Measurements from ENCODE around the gene ALG1L2. TPM values are rescaled to one million over a fixed set of nuclear protein-coding genes. Genes with fewer than 3 reads are reported as not detected.
"Not testable (repeated sequence)": the region's sequence is repeated elsewhere in the genome, so short reads cannot be mapped to it uniquely, and the experiment has no call there.

Gene ALG1L2
- total RNA-seq, 1 donor from 2014 or later, result 1.9 TPM

GRCh38 chr3:130058267-130058657 is 23.4 kb upstream of the ALG1L2 start:
- H3K4me1 Mint-ChIP-seq (ENCODE audit: low read depth, unreplicated experiment); H3K27me3 Mint-ChIP-seq (ENCODE audit: unreplicated experiment); H3K36me3 Mint-ChIP-seq (ENCODE audit: unreplicated experiment); H3K9me3 Mint-ChIP-seq (ENCODE audit: unreplicated experiment); H3K27ac Mint-ChIP-seq (ENCODE audit: unreplicated experiment); H3K4me3 Mint-ChIP-seq (ENCODE audit: unreplicated experiment); DNase-seq: not testable (repeated sequence)

- not testable (repeated sequence) for H3K9me3 Mint-ChIP-seq (ENCODE audit: unreplicated experiment); H3K4me1 Mint-ChIP-seq (ENCODE audit: low read depth, unreplicated experiment); H3K4me3 Mint-ChIP-seq (ENCODE audit: unreplicated experiment); H3K27ac Mint-ChIP-seq (ENCODE audit: unreplicated experiment); H3K36me3 Mint-ChIP-seq (ENCODE audit: unreplicated experiment); DNase-seq; H3K27me3 Mint-ChIP-seq (ENCODE audit: unreplicated experiment)
These were observed 22.9 kb upstream of the ALG1L2 start for GRCh38 chr3:130058716-130059115.

GRCh38 chr3:130059162-130059561 is 22.5 kb upstream of the ALG1L2 start:
- not testable (repeated sequence) for H3K36me3 Mint-ChIP-seq (ENCODE audit: unreplicated experiment); H3K9me3 Mint-ChIP-seq (ENCODE audit: unreplicated experiment)

GRCh38 chr3:130073582-130073981 is 8.0 kb upstream of the ALG1L2 start:
- no peak overlapping the region for H3K4me3 Mint-ChIP-seq (ENCODE audit: unreplicated experiment)
- no peaks in the 10 kb centered on the region for H3K27me3 Mint-ChIP-seq (ENCODE audit: unreplicated experiment)
- no peak for DNase-seq
- H3K9me3 Mint-ChIP-seq (ENCODE audit: unreplicated experiment), result no peaks in the 10 kb centered on the region
- no peak overlapping the region for H3K27ac Mint-ChIP-seq (ENCODE audit: unreplicated experiment)
- H3K4me1 Mint-ChIP-seq (ENCODE audit: low read depth, unreplicated experiment), result no peaks in the 10 kb centered on the region
- no peaks in the 10 kb centered on the region for H3K36me3 Mint-ChIP-seq (ENCODE audit: unreplicated experiment)
- TF ChIP-seq CTCF (IDR thresholded peaks at IDR 0.05; ENCODE audit: partially characterized antibody, unreplicated experiment), result no peak

More at GRCh38 chr3:130059162-130059561, 22.5 kb upstream of the ALG1L2 start:
- H3K4me3 Mint-ChIP-seq (ENCODE audit: unreplicated experiment); H3K27ac Mint-ChIP-seq (ENCODE audit: unreplicated experiment); H3K4me1 Mint-ChIP-seq (ENCODE audit: low read depth, unreplicated experiment); DNase-seq; H3K27me3 Mint-ChIP-seq (ENCODE audit: unreplicated experiment): not testable (repeated sequence)

- Mint-ChIP-seq H3K27me3 (ENCODE audit: unreplicated experiment) (no peaks in the 10 kb centered on the region), H3K4me3 (ENCODE audit: unreplicated experiment) (no peak overlapping the region), H3K36me3 (ENCODE audit: unreplicated experiment) (no peaks in the 10 kb centered on the region), H3K27ac (ENCODE audit: unreplicated experiment) (no peak overlapping the region), H3K4me1 (ENCODE audit: low read depth, unreplicated experiment) (no peaks in the 10 kb centered on the region), H3K9me3 (ENCODE audit: unreplicated experiment) (no peaks in the 10 kb centered on the region)
- DNase-seq, result no peak
- no peak for TF ChIP-seq CTCF (IDR thresholded peaks at IDR 0.05; ENCODE audit: partially characterized antibody, unreplicated experiment)
These were observed 4.0 kb upstream of the ALG1L2 start for GRCh38 chr3:130077636-130078035.

DNA sequence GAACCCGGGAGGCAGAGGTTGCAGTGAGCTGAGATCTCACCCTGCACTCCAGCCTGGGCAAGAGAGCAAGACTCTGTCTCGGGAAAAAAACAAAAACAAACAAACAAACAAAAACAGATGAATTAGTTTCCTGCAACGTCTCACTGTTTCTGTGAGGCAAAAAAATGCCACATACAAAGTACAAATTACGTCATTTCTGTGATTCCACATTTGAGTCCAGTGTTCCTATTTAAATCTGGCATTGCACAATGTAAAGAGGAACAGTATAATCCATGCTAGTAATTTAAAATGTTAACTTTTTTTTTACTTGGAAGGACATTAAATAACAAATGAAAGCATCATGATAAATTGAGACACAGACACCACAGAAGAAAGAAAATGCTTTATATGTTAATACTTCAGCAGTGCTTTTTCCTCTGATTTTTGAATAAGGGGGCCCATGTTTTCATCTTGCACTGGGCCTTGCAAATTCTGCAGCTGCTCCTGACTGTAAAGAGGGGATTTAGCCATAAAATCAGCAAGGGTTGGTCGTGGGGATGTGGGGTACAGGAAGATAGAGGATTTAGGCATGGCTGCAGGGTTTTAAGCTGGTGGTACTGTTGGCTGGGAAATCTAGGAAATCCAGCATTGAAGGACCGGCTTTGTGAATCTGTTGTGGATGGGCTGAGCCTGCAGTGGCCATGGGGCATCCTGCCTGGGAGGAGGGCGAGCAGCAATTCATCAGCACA is 1.9 kb downstream of the ALG1L2 start:
- not testable (repeated sequence) for H3K27me3 Mint-ChIP-seq (ENCODE audit: unreplicated experiment); H3K9me3 Mint-ChIP-seq (ENCODE audit: unreplicated experiment); DNase-seq; H3K4me3 Mint-ChIP-seq (ENCODE audit: unreplicated experiment); H3K27ac Mint-ChIP-seq (ENCODE audit: unreplicated experiment); H3K4me1 Mint-ChIP-seq (ENCODE audit: low read depth, unreplicated experiment); H3K36me3 Mint-ChIP-seq (ENCODE audit: unreplicated experiment)

- no peak for TF ChIP-seq CTCF (IDR thresholded peaks at IDR 0.05; ENCODE audit: partially characterized antibody, unreplicated experiment)
- no peak overlapping the region for H3K27ac Mint-ChIP-seq (ENCODE audit: unreplicated experiment)
- no peak for DNase-seq
- no peaks in the 10 kb centered on the region for H3K36me3 Mint-ChIP-seq (ENCODE audit: unreplicated experiment)
- H3K27me3 Mint-ChIP-seq (ENCODE audit: unreplicated experiment), result no peaks in the 10 kb centered on the region
- H3K4me1 Mint-ChIP-seq (ENCODE audit: low read depth, unreplicated experiment), result no peaks in the 10 kb centered on the region
- no peak overlapping the region for H3K4me3 Mint-ChIP-seq (ENCODE audit: unreplicated experiment)
- no peaks in the 10 kb centered on the region for H3K9me3 Mint-ChIP-seq (ENCODE audit: unreplicated experiment)
These were observed 2.9 kb downstream of the ALG1L2 start for GRCh38 chr3:130084436-130084980.

Data from glutamatergic neuron (in vitro differentiated cells).